Measurements from ENCODE around the gene CD2BP2. TPM values are rescaled to one million over a fixed set of nuclear protein-coding genes. Genes with fewer than 3 reads are reported as not detected.

CD2BP2 gene
- total and polyA plus RNA-seq, 2 of the 13 experiments (the other 11 are each of a cell fraction or from before 2014, with no cell fraction given): 24.9 to 54.6 TPM

GRCh38 chr16:30352488-30353401 is 2.4 kb downstream of the CD2BP2 start (continued):
- TF ChIP-seq ZNF407 (CRISPR knock-in tag; IDR thresholded peaks at IDR 0.05; ENCODE audit: not compliant biosample characterization) (no peak), SOX13 (IDR thresholded peaks at IDR 0.05) (no peak), SOX13 (CRISPR knock-in tag; conservative IDR thresholded peaks at IDR 0.05 in 1 of 2, IDR thresholded peaks at IDR 0.05 in 1 of 2) (no peak), MEIS1 (CRISPR knock-in tag; IDR thresholded peaks at IDR 0.05; ENCODE audit: borderline replicate concordance) (no peak), HOXA5 (CRISPR knock-in tag; IDR thresholded peaks at IDR 0.05) (no peak), IRF9 (CRISPR knock-in tag; IDR thresholded peaks at IDR 0.05; ENCODE audit: borderline replicate concordance) (peak; percentile 70; the same call in 1 of the 2 replicates), SNAI1 (CRISPR knock-in tag; IDR thresholded peaks at IDR 0.05; ENCODE audit: borderline replicate concordance) (no peak), SKIL (CRISPR knock-in tag; IDR thresholded peaks at IDR 0.05; ENCODE audit: borderline replicate concordance) (no peak), ISL2 (CRISPR knock-in tag; IDR thresholded peaks at IDR 0.05) (no peak), IKZF4 (CRISPR knock-in tag; IDR thresholded peaks at IDR 0.05; ENCODE audit: borderline replicate concordance, low read depth, not compliant biosample characterization) (no peak), ATRX (CRISPR knock-in tag; IDR thresholded peaks at IDR 0.05; ENCODE audit: borderline replicate concordance) (no peak), ZNF234 (CRISPR knock-in tag; conservative IDR thresholded peaks at IDR 0.05) (no peak), ZNF33B (CRISPR knock-in tag; IDR thresholded peaks at IDR 0.05) (no peak), HMG20A (CRISPR knock-in tag; IDR thresholded peaks at IDR 0.05; ENCODE audit: borderline replicate concordance) (no peak), SUZ12 (IDR thresholded peaks at IDR 0.05; ENCODE audit: low read depth, low read length) (no peak), AHR (CRISPR knock-in tag; IDR thresholded peaks at IDR 0.05) (no peak), IKZF1 (IDR thresholded peaks at IDR 0.05) (no peak), KLF13 (CRISPR knock-in tag; IDR thresholded peaks at IDR 0.05) (no peak)
